Astrocyte (in vitro differentiated cells and primary cell): ENCODE data around the gene EGFR. TPM values are rescaled to one million over a fixed set of nuclear protein-coding genes. Genes with fewer than 3 reads are reported as not detected.

Source experiments
- DNase-seq: peaks from one replicate; pipeline ENCODE4 v3.0.0-alpha.2; 2010; ENCODE audit warnings: low read depth
- FAIRE-seq: peaks from 2 replicates; lab custom pipeline; 2011; peaks lifted over from hg19 to GRCh38; lab: Jason Lieb, UNC
- H2AFZ ChIP-seq: 2 replicates; pipeline ENCODE4 v1.6.0; 2012; ENCODE audit warnings: low read depth, low read length, inconsistent platforms
- H3K27ac ChIP-seq: 2 replicates; pipeline ENCODE4 v1.5.1; 2011; ENCODE audit warnings: low read depth, low read length, inconsistent platforms
- H3K27me3 ChIP-seq: 2 replicates; pipeline ENCODE4 v1.6.0; 2011; ENCODE audit warnings: low read length, inconsistent platforms; ENCODE audit not compliant: insufficient read depth
- H3K36me3 ChIP-seq: 2 replicates; pipeline ENCODE4 v1.5.1; 2011; ENCODE audit warnings: low read length, inconsistent platforms; ENCODE audit not compliant: insufficient read depth
- H3K4me1 ChIP-seq: 2 replicates; pipeline ENCODE4 v1.5.1; 2011; ENCODE audit warnings: low read length, inconsistent platforms; ENCODE audit not compliant: insufficient read depth
- H3K4me2 ChIP-seq: 2 replicates; pipeline ENCODE4 v1.6.0; 2012; ENCODE audit warnings: low read length, inconsistent platforms
- H3K4me3 ChIP-seq: 2 replicates; pipeline ENCODE4 v1.5.1; 2011; ENCODE audit warnings: low read depth, mild to moderate bottlenecking, low read length, inconsistent platforms; ENCODE audit not compliant: insufficient read depth
- H3K79me2 ChIP-seq: 2 replicates; pipeline ENCODE4 v1.6.0; 2012; ENCODE audit warnings: mild to moderate bottlenecking, low read length, inconsistent platforms; ENCODE audit not compliant: insufficient read depth
- H3K9ac ChIP-seq: 2 replicates; pipeline ENCODE4 v1.6.0; 2012; ENCODE audit warnings: mild to moderate bottlenecking, low read length, inconsistent platforms
- H3K9me3 ChIP-seq: 2 replicates; pipeline ENCODE4 v1.5.1; 2012; ENCODE audit warnings: low read depth, mild to moderate bottlenecking, low read length, inconsistent platforms; ENCODE audit not compliant: insufficient read depth
- H4K20me1 ChIP-seq: 2 replicates; pipeline ENCODE4 v1.6.0; 2012; ENCODE audit warnings: low read length, inconsistent platforms; ENCODE audit not compliant: insufficient read depth
- H3K27ac Mint-ChIP-seq: one replicate; pipeline ENCODE4 v1.8.0; 2021; ENCODE audit warnings: mild to moderate bottlenecking, mixed read lengths; ENCODE audit not compliant: unreplicated experiment
- H3K27me3 Mint-ChIP-seq: one replicate; pipeline ENCODE4 v1.8.0; 2021; ENCODE audit warnings: low read depth, mixed read lengths; ENCODE audit not compliant: unreplicated experiment
- H3K36me3 Mint-ChIP-seq: one replicate; pipeline ENCODE4 v1.8.0; 2021; ENCODE audit warnings: low read depth, mixed read lengths; ENCODE audit not compliant: unreplicated experiment
- H3K4me1 Mint-ChIP-seq: one replicate; pipeline ENCODE4 v1.8.0; 2021; ENCODE audit warnings: low read depth, mixed read lengths; ENCODE audit not compliant: unreplicated experiment
- H3K4me3 Mint-ChIP-seq: one replicate; pipeline ENCODE4 v1.8.0; 2021; ENCODE audit warnings: mild to moderate bottlenecking, moderate library complexity, mixed read lengths; ENCODE audit not compliant: unreplicated experiment
- H3K9me3 Mint-ChIP-seq: one replicate; pipeline ENCODE4 v1.8.0; 2021; ENCODE audit warnings: mild to moderate bottlenecking, mixed read lengths; ENCODE audit not compliant: unreplicated experiment
- EZH2 ChIP-seq: IDR thresholded peaks from 2 replicates; pipeline ENCODE4 v1.6.1; 2012; ENCODE audit warnings: mild to moderate bottlenecking, low read length, inconsistent platforms; ENCODE audit not compliant: insufficient read depth
- total RNA-seq: library from RNA; stranded (reverse); gene quantifications from 2 replicates; pipeline ENCODE4 v1.2.1, GENCODE V29; 2021
- TF ChIP-seq, protein P1 (sequence below): IDR thresholded peaks from 2 replicates; pipeline ENCODE4 v1.5.1; 2011; ENCODE audit warnings: low read depth, mild to moderate bottlenecking, inconsistent platforms, low read length, moderate library complexity; ENCODE audit not compliant: insufficient read depth

EGFR gene
- total RNA-seq, 1 donor from 2014 or later = 27.3 TPM

DNA sequence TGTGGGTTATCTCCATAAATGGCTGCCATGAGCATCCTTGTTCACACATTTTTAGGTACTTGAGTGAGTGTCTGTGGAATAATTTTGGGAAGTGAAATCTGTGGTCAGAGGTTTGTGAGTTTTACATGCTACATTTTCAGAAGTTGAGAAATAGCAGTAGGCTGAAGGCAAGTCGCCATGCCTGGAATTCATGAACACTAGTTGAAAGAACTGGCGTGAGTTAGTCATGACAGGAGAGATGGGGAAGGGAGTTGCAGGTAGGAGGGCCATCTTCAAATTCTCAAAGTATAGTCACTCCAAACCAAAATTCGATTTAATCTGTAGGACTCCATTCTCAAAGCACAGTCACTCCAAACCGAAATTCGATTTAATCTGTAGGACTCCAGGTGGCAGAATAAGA lies 89.6 kb downstream of the EGFR start:
- Histone ChIP-seq H2AFZ (no peak overlapping the region), H3K36me3 (no peaks in the 10 kb centered on the region), H3K9ac (peak overlapping the region; percentile 70), H3K27ac (peak overlapping the region; percentile 77), H3K4me3 (peak overlapping the region; percentile 9), H3K9me3 (no peaks in the 10 kb centered on the region), H3K4me1 (peaks cover 72% of the 10 kb centered on the region), H3K79me2 (peaks cover 79% of the 10 kb centered on the region), H4K20me1 (peaks cover 26% of the 10 kb centered on the region), H3K4me2 (peak overlapping the region; percentile 71), H3K27me3 (no peaks in the 10 kb centered on the region)
- Mint-ChIP-seq H3K36me3 (no peaks in the 10 kb centered on the region), H3K9me3 (no peaks in the 10 kb centered on the region), H3K4me3 (no peak overlapping the region), H3K27ac (no peak overlapping the region), H3K27me3 (no peaks in the 10 kb centered on the region), H3K4me1 (peaks cover 75% of the 10 kb centered on the region)
- TF ChIP-seq, protein P1, sequence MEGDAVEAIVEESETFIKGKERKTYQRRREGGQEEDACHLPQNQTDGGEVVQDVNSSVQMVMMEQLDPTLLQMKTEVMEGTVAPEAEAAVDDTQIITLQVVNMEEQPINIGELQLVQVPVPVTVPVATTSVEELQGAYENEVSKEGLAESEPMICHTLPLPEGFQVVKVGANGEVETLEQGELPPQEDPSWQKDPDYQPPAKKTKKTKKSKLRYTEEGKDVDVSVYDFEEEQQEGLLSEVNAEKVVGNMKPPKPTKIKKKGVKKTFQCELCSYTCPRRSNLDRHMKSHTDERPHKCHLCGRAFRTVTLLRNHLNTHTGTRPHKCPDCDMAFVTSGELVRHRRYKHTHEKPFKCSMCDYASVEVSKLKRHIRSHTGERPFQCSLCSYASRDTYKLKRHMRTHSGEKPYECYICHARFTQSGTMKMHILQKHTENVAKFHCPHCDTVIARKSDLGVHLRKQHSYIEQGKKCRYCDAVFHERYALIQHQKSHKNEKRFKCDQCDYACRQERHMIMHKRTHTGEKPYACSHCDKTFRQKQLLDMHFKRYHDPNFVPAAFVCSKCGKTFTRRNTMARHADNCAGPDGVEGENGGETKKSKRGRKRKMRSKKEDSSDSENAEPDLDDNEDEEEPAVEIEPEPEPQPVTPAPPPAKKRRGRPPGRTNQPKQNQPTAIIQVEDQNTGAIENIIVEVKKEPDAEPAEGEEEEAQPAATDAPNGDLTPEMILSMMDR = no peak
- no peak for TF ChIP-seq EZH2
- no peak for FAIRE-seq
- DNase-seq = no peak

DNA sequence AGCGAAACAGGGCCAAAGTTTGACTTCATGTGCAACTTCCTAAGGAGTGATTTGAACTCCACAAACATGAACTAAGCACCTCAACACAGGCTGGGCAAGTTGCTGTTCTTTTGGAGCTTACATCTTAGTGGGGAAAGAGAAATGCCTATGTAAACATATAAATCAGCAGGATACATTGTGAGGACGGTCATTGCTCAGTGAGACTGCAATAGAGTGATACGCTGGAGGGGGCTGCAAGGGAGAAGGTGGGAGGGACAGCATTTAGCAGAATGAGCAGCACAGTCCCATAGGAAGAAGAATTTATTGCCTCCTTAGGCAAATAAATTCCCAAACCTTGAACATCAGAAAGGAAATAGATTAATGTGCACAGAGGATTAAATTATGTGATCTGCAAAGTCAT lies 90.0 kb downstream of the EGFR start:
- no peak overlapping the region for H2AFZ ChIP-seq
- H3K9ac ChIP-seq = peak overlapping the region; percentile 70
- H3K27me3 Mint-ChIP-seq = no peaks in the 10 kb centered on the region
- peaks cover 79% of the 10 kb centered on the region for H3K79me2 ChIP-seq
- no peaks in the 10 kb centered on the region for H3K9me3 ChIP-seq
- H3K4me2 ChIP-seq = peak overlapping the region; percentile 71
- H3K27ac ChIP-seq = peak overlapping the region; percentile 77
- TF ChIP-seq EZH2 = no peak
- no peak for DNase-seq
- no peaks in the 10 kb centered on the region for H3K36me3 ChIP-seq
- FAIRE-seq = no peak
- H3K4me3 Mint-ChIP-seq = no peak overlapping the region
- H3K27ac Mint-ChIP-seq = no peak overlapping the region
- H3K4me1 ChIP-seq = peaks cover 72% of the 10 kb centered on the region
- H3K27me3 ChIP-seq = no peaks in the 10 kb centered on the region
- H3K4me3 ChIP-seq = peak overlapping the region; percentile 9
- H4K20me1 ChIP-seq = peaks cover 23% of the 10 kb centered on the region
- H3K4me1 Mint-ChIP-seq = peaks cover 73% of the 10 kb centered on the region
- H3K9me3 Mint-ChIP-seq = no peaks in the 10 kb centered on the region
- H3K36me3 Mint-ChIP-seq = no peaks in the 10 kb centered on the region

DNA sequence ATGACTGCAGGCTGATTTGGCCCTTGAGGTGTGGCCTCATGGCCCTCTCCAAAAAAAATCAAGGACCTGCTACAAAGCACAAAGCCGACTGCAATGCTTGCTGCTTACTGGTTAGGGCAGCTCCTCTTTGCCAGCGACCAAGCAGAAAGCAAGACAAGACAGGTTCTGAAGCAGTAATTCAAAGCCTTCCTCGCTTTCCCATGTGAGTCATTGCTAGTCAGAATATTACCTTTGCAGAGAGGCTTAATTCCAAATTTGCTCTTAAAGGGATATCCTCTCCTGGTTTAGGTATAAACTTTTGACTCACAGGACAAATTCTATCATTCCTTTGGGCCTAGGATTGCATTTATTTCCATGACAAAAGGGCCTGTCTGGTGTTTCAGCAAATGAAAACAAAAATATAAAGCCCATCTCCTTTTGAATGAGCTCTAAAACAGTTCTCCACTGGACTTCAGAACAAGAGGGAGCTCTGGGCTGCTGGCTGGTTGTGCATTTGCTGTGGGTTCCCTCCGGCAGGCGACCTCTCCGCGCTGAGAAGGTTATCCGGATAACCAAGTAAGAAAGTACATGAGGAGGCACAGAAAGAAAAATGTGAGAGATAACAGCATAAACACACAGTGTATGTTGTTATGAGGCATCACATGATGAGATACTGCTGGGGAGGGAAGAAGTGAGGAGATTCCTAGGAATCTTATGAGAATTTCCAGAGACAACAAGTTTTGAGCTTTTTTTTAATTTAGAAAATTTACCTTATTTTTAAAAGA lies 90.8 kb downstream of the EGFR start:
- peak overlapping the region; percentile 5 for H3K27ac Mint-ChIP-seq

More for the DNA sequence above, 90.8 kb downstream of the EGFR start:
- Histone ChIP-seq H3K79me2 (peaks cover 78% of the 10 kb centered on the region), H3K4me3 (peak overlapping the region; percentile 9), H3K4me1 (peaks cover 65% of the 10 kb centered on the region), H3K9me3 (no peaks in the 10 kb centered on the region), H3K27me3 (no peaks in the 10 kb centered on the region), H2AFZ (no peak overlapping the region), H4K20me1 (peaks cover 16% of the 10 kb centered on the region), H3K9ac (peak overlapping the region; percentile 70), H3K4me2 (peak overlapping the region; percentile 71), H3K27ac (peak overlapping the region; percentile 77), H3K36me3 (no peaks in the 10 kb centered on the region)
- DNase-seq (peak; percentile 65), FAIRE-seq (peak; percentile 23)
- TF ChIP-seq, protein P1 = no peak
- no peak for TF ChIP-seq EZH2
- H3K4me3 Mint-ChIP-seq = no peak overlapping the region
- no peaks in the 10 kb centered on the region for H3K36me3 Mint-ChIP-seq
- peaks cover 69% of the 10 kb centered on the region for H3K4me1 Mint-ChIP-seq
- no peaks in the 10 kb centered on the region for H3K27me3 Mint-ChIP-seq
- no peaks in the 10 kb centered on the region for H3K9me3 Mint-ChIP-seq
